H1 (cell line): ENCODE results near the gene ACACA. TPM values are rescaled to one million over a fixed set of nuclear protein-coding genes. Genes with fewer than 3 reads are reported as not detected.

ENCODE experiments used
- CTCF ChIA-PET: fragments of 300-600 bp; sonication (Branson Sonifier 250); formaldehyde crosslinking; loops from one replicate; lab custom pipeline; 2021; ENCODE audit not compliant: partially characterized antibody; lab: Charles Lee
- POLR2A ChIA-PET: fragments of 300-600 bp; sonication (Branson Sonifier 250); formaldehyde crosslinking; loops from one replicate; lab custom pipeline; 2021; ENCODE audit warnings: inconsistent platforms; ENCODE audit not compliant: partially characterized antibody; lab: Charles Lee
- DNase-seq, 2 experiments: peaks; one replicate each; pipeline versions ENCODE4 v3.0.0 to v3.0.0-alpha.2; 2010 to 2022; ENCODE audit warnings: low spot score in 2 of 2, low read depth in 1 of 2, mixed read lengths in 1 of 2
- FAIRE-seq: peaks from 2 replicates; lab custom pipeline; 2011; peaks lifted over from hg19 to GRCh38; lab: Jason Lieb, UNC
- H2AFZ ChIP-seq: 2 replicates; pipeline ENCODE4 v1.8.1; 2012; ENCODE audit warnings: low read length, inconsistent platforms
- H2AK5ac ChIP-seq: 2 replicates; pipeline ENCODE4 v1.6.1; 2013; ENCODE audit warnings: low read depth, low read length
- H2BK120ac ChIP-seq: replicated peaks from 2 replicates; pipeline ENCODE3; 2013; ENCODE audit warnings: low read depth, low read length, inconsistent platforms
- H2BK12ac ChIP-seq: 2 replicates; pipeline ENCODE4 v1.6.1; 2013; ENCODE audit warnings: low read depth, low read length
- H2BK15ac ChIP-seq: 2 replicates; pipeline ENCODE4 v1.6.1; 2013; ENCODE audit warnings: low read length
- H2BK20ac ChIP-seq: 2 replicates; pipeline ENCODE4 v1.6.1; 2013; ENCODE audit warnings: low read length
- H2BK5ac ChIP-seq: 2 replicates; pipeline ENCODE4 v1.6.1; 2013; ENCODE audit warnings: low read depth, low read length
- H3K14ac ChIP-seq: 2 replicates; pipeline ENCODE4 v1.6.1; 2013; ENCODE audit warnings: inconsistent platforms; ENCODE audit not compliant: insufficient read length
- H3K18ac ChIP-seq: 2 replicates; pipeline ENCODE4 v1.6.1; 2013; ENCODE audit warnings: low read length; ENCODE audit errors: extremely low read depth
- H3K23ac ChIP-seq: 2 replicates; pipeline ENCODE4 v1.6.1; 2013; ENCODE audit warnings: inconsistent platforms; ENCODE audit not compliant: insufficient read length
- H3K23me2 ChIP-seq: 2 replicates; pipeline ENCODE4 v1.6.1; 2013; ENCODE audit warnings: low read depth, low read length
- H3K27ac ChIP-seq: 2 replicates; pipeline ENCODE4 v1.6.1; 2011; ENCODE audit warnings: low read depth, low read length, inconsistent platforms
- H3K27me3 ChIP-seq, 4 experiments: replicated peaks in 1 of 4; 1 replicate in 1 of 4; 2 replicates in 3 of 4; pipeline versions ENCODE4 v1.6.1 to v1.8.1; 2011 to 2013; ENCODE audit warnings: low read length in 3 of 4, mild to moderate bottlenecking in 3 of 4, inconsistent platforms in 2 of 4, mixed read lengths in 2 of 4, moderate library complexity in 1 of 4; ENCODE audit not compliant: control insufficient read depth in 3 of 4, insufficient read depth in 3 of 4; ENCODE audit errors: extremely low read depth in 1 of 4
- H3K36me3 ChIP-seq, 4 experiments: 2 replicates each; pipeline versions ENCODE4 v1.6.1 to v1.8.1; 2011 to 2013; ENCODE audit warnings: mild to moderate bottlenecking in 4 of 4, low read length in 3 of 4, moderate library complexity in 2 of 4, control low read depth in 1 of 4, inconsistent platforms in 1 of 4; ENCODE audit not compliant: insufficient read depth in 4 of 4, control insufficient read depth in 2 of 4
- H3K4ac ChIP-seq: replicated peaks from 2 replicates; pipeline ENCODE3; 2013; ENCODE audit warnings: low read length, low read depth, mixed read lengths, inconsistent platforms; ENCODE audit not compliant: insufficient read length
- H3K4me1 ChIP-seq, 4 experiments: replicated peaks in 1 of 4; 1 replicate in 1 of 4; 2 replicates in 3 of 4; pipeline versions ENCODE4 v1.6.1 to v1.8.1; 2011 to 2013; ENCODE audit warnings: low read length in 3 of 4, inconsistent platforms in 2 of 4, mixed read lengths in 1 of 4; ENCODE audit not compliant: insufficient read depth in 4 of 4, control insufficient read depth in 3 of 4
- H3K4me2 ChIP-seq, 2 experiments: 2 replicates each; pipeline versions ENCODE4 v1.6.1 to v1.8.1; 2011 to 2013; ENCODE audit warnings: low read depth in 2 of 2, low read length in 2 of 2, control low read depth in 1 of 2, inconsistent platforms in 1 of 2, mild to moderate bottlenecking in 1 of 2; ENCODE audit not compliant: insufficient read depth in 1 of 2
- H3K4me3 ChIP-seq, 4 experiments: fragments of 200-600, 300-600 bp in 1 of 4; sonication (generic), shearing (Covaris generic), sonication (Bioruptor Twin) in 1 of 4; 2 replicates each; pipeline versions ENCODE4 v1.5.1 to v1.8.1; 2011 to 2016; ENCODE audit warnings: low read length in 4 of 4, low read depth in 3 of 4, control low read depth in 2 of 4, inconsistent platforms in 2 of 4, mild to moderate bottlenecking in 2 of 4, mixed read lengths in 1 of 4, moderate library complexity in 1 of 4; ENCODE audit not compliant: insufficient read depth in 2 of 4; ENCODE audit errors: extremely low read depth in 1 of 4
- H3K56ac ChIP-seq: replicated peaks from 2 replicates; pipeline ENCODE3; 2013; ENCODE audit warnings: low read depth, mild to moderate bottlenecking, mixed read lengths, low read length, inconsistent platforms; ENCODE audit not compliant: insufficient read length
- H3K79me1 ChIP-seq: 2 replicates; pipeline ENCODE4 v1.6.1; 2013; ENCODE audit warnings: low read depth, low read length, control low read depth
- H3K79me2 ChIP-seq, 2 experiments: 2 replicates each; pipeline versions ENCODE4 v1.6.1 to v1.8.1; 2012 to 2013; ENCODE audit warnings: low read length in 2 of 2, mild to moderate bottlenecking in 2 of 2, inconsistent platforms in 1 of 2; ENCODE audit not compliant: insufficient read depth in 2 of 2, control insufficient read depth in 1 of 2
- H3K9ac ChIP-seq, 4 experiments: replicated peaks in 1 of 4; 1 replicate in 1 of 4; 2 replicates in 3 of 4; pipeline versions ENCODE4 v1.6.1 to v1.8.1; 2011 to 2013; ENCODE audit warnings: low read depth in 3 of 4, low read length in 3 of 4, control low read depth in 2 of 4, mild to moderate bottlenecking in 2 of 4, moderate library complexity in 2 of 4, inconsistent platforms in 1 of 4; ENCODE audit errors: extremely low read depth in 1 of 4
- H3K9me3 ChIP-seq, 2 experiments: 2 replicates each; pipeline versions ENCODE4 v1.6.1 to v1.8.1; 2012 to 2013; ENCODE audit warnings: mild to moderate bottlenecking in 2 of 2, moderate library complexity in 2 of 2, control low read depth in 1 of 2, inconsistent platforms in 1 of 2, low read depth in 1 of 2, low read length in 1 of 2, mixed read lengths in 1 of 2; ENCODE audit not compliant: insufficient read depth in 2 of 2
- H4K20me1 ChIP-seq, 2 experiments: replicated peaks in 1 of 2; 2 replicates each; pipeline versions ENCODE3 to v1.8.1; 2011 to 2013; ENCODE audit warnings: inconsistent platforms in 2 of 2, low read length in 2 of 2, mild to moderate bottlenecking in 1 of 2; ENCODE audit not compliant: insufficient read depth in 2 of 2, control insufficient read depth in 1 of 2
- H4K5ac ChIP-seq: 2 replicates; pipeline ENCODE4 v1.6.1; 2013; ENCODE audit warnings: low read length, low read depth, mixed read lengths, inconsistent platforms; ENCODE audit not compliant: insufficient read length
- H4K8ac ChIP-seq: 2 replicates; pipeline ENCODE4 v1.8.0; 2013; ENCODE audit warnings: mild to moderate bottlenecking, moderate library complexity, low read length, inconsistent platforms; ENCODE audit not compliant: insufficient read depth; ENCODE audit errors: extremely low read depth
- H4K91ac ChIP-seq: replicated peaks from 2 replicates; pipeline ENCODE3; 2013; ENCODE audit warnings: low read length, mixed read lengths, inconsistent platforms; ENCODE audit not compliant: insufficient read length
- ASH2L ChIP-seq: fragments of 200-600, 300-600 bp; sonication (generic); IDR thresholded peaks from one replicate; pipeline ENCODE4 v1.7.1; 2017; ENCODE audit warnings: low read length
- CHD1 ChIP-seq: IDR thresholded peaks from 2 replicates; pipeline ENCODE4 v1.6.1; 2012; ENCODE audit warnings: low read depth, low read length, improper control_type of control experiment
- CREB1 ChIP-seq: IDR thresholded peaks from 2 replicates; pipeline ENCODE4 v1.6.1; 2012; ENCODE audit warnings: inconsistent platforms
- KDM5A ChIP-seq: fragments of 200-600 bp; IDR thresholded peaks from 2 replicates; pipeline ENCODE4 v1.7.1; 2012; ENCODE audit warnings: mild to moderate bottlenecking, low read length, inconsistent platforms, mixed read lengths
- NRF1 ChIP-seq: IDR thresholded peaks from 2 replicates; pipeline ENCODE4 v1.6.1; 2011; ENCODE audit warnings: mild to moderate bottlenecking, low read depth, low read length, improper control_type of control experiment
- POLR2AphosphoS5 ChIP-seq: IDR thresholded peaks from 2 replicates; pipeline ENCODE4 v1.6.1; 2011; ENCODE audit warnings: low read depth, low read length
- SIN3A ChIP-seq, 2 experiments: IDR thresholded peaks in 1 of 2; conservative IDR thresholded peaks in 1 of 2; 2 replicates each; pipeline ENCODE4 v1.6.1; 2011 to 2012; ENCODE audit warnings: low read length in 2 of 2, improper control_type of control experiment in 1 of 2, low read depth in 1 of 2, mild to moderate bottlenecking in 1 of 2
- SUZ12 ChIP-seq: fragments of 200-600 bp; sonication (generic); IDR thresholded peaks from 2 replicates; pipeline ENCODE4 v1.6.1; 2012; ENCODE audit warnings: mild to moderate bottlenecking, inconsistent platforms, low read length, moderate library complexity, mixed read lengths
- TCF12 ChIP-seq: IDR thresholded peaks from 2 replicates; pipeline ENCODE4 v1.6.1; 2011; ENCODE audit warnings: low read depth, mild to moderate bottlenecking, low read length
- USF2 ChIP-seq: IDR thresholded peaks from 2 replicates; pipeline ENCODE4 v1.6.1; 2011; ENCODE audit warnings: low read length, improper control_type of control experiment
- ZNF274 ChIP-seq: IDR thresholded peaks from 2 replicates; pipeline ENCODE4 v1.7.0; 2012; ENCODE audit warnings: low read length, borderline replicate concordance; ENCODE audit errors: extremely low read depth
- WGBS, 2 experiments: shearing (Covaris generic) in 1 of 2; methylation state at CpG; one replicate each; pipeline versions ENCODE4 v1.1.6 to v1.1.7; 2013 to 2015; ENCODE audit warnings: low lambda C conversion rate in 2 of 2, mixed read lengths in 2 of 2, inconsistent platforms in 1 of 2, low coverage in 1 of 2, missing lambda C conversion rate in 1 of 2; ENCODE audit not compliant: insufficient replicate concordance in 2 of 2, insufficient coverage in 1 of 2, insufficient read length in 1 of 2; ENCODE audit errors: extremely low coverage in 1 of 2, missing lambda C conversion rate in 1 of 2; 5-methylcytosine and 5-hydroxymethylcytosine counted together
- polyA plus RNA-seq, 7 experiments: library from polyadenylated mRNA; depleted of rRNA in 3 of 7; stranded (reverse) in 5 of 7; unstranded in 2 of 7; fragments of >200 nt in 5 of 7; fragments of 200-250 nt in 2 of 7; gene quantifications; 1 replicate in 5 of 7; 2 replicates in 1 of 7; 4 replicates in 1 of 7; pipeline versions ENCODE4 v1.2.1 to v1.2.3, GENCODE V29; 2011 to 2013; ENCODE audit warnings: missing spikeins in 2 of 7, mixed read lengths in 2 of 7
- total RNA-seq: library from RNA; stranded (reverse); fragmentation: NEBNext Ultra II Directional; extraction: Animal tissue kit (Norgen Biotek cat#: 25700); gene quantifications from 2 replicates; pipeline ENCODE4 v1.2.1, GENCODE V29; 2021

ACACA gene
- total and polyA plus RNA-seq, 2 of the 8 experiments (the other 6 are each of a cell fraction or from before 2014, with no cell fraction given), result 74.0 to 160 TPM

DNA sequence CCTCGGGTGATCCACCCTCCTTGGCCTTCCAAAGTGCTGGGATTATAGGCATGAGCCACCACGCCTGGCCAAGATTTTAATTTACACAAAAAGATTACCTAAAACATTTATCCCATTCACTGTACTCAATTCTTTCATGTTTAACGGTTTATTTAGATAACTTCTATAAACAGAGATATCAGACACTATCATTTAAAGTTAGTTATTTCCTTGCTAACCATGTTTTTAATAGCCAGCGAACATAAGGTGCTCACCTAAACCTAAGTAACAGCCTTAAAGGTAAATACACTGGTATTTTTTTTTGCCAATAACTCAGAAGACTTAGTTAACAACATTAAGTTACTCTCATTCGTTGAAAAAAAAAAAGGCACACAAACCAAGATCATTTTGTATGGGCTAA is 112.9 kb downstream of the ACACA start:
- no peak overlapping the region for H2AK5ac ChIP-seq
- no peak overlapping the region for H4K8ac ChIP-seq
- H3K56ac ChIP-seq, result no peak overlapping the region
- no peaks in the 10 kb centered on the region for H3K27me3 ChIP-seq
- WGBS, 2 experiments, result 82% methylated on average over 5 of the region's 5 CpGs; no CpG with 5 or more reads in 1 of the 2 experiments
- H3K23me2 ChIP-seq, result no peaks in the 10 kb centered on the region
- H3K4me2 ChIP-seq, result no peak overlapping the region
- H3K79me2 ChIP-seq, result peaks cover 0 to 60% of the 10 kb centered on the region in 2 experiments; a peak in 2 of 4 replicates
- peaks cover 3 to 16% (median 9%) of the 10 kb centered on the region in 4 experiments; a peak in 4 of 7 replicates for H3K4me1 ChIP-seq
- POLR2A ChIA-PET, result no interaction called here
- no peak overlapping the region for H2BK15ac ChIP-seq
- no peak for FAIRE-seq
- CTCF ChIA-PET, result no interaction called here
- no peak overlapping the region for H3K4ac ChIP-seq
- no peak overlapping the region for H2BK5ac ChIP-seq
- no peak overlapping the region for H4K5ac ChIP-seq
- H3K9me3 ChIP-seq, result no peaks in the 10 kb centered on the region
- H2BK12ac ChIP-seq, result no peak overlapping the region
- no peaks in the 10 kb centered on the region for H3K36me3 ChIP-seq
- no peak overlapping the region for H3K9ac ChIP-seq
- H2BK20ac ChIP-seq, result no peak overlapping the region
- no peak overlapping the region for H4K91ac ChIP-seq
- no peak overlapping the region for H2BK120ac ChIP-seq
- H3K14ac ChIP-seq, result no peak overlapping the region
- no peak overlapping the region for H2AFZ ChIP-seq
- TF ChIP-seq SIN3A (conservative IDR thresholded peaks at IDR 0.05 in 1 of 2, IDR thresholded peaks at IDR 0.05 in 1 of 2; ENCODE audit: low read depth in 1 of 2, low read length in 2 of 2) (no peak), USF2 (no peak), NRF1 (no peak), SUZ12 (no peak), POLR2AphosphoS5 (no peak), TCF12 (no peak), CHD1 (no peak), KDM5A (no peak), CREB1 (no peak), ASH2L (no peak), ZNF274 (no peak)
- peaks cover 0 to 1% of the 10 kb centered on the region in 2 experiments for H4K20me1 ChIP-seq
- no peak overlapping the region for H3K27ac ChIP-seq
- DNase-seq, result no peak
- H3K79me1 ChIP-seq, result 0 out of 2 replicates have a peak, but pooled peaks cover 5% of the 10 kb centered on the region
- H3K23ac ChIP-seq, result no peak overlapping the region
- H3K18ac ChIP-seq, result no peak overlapping the region
- no peak overlapping the region for H3K4me3 ChIP-seq
